Natural killer cell (primary cell): ENCODE data around the gene SLC5A12. TPM values are rescaled to one million over a fixed set of nuclear protein-coding genes. Genes with fewer than 3 reads are reported as not detected.

Source experiments
- ATAC-seq, 3 donors: fragments of 150-1000 bp in 2 of 3; fragments of 200-7000 bp in 1 of 3; cut with Tn5 transposase; 1 replicate in 1 of 3; 2 replicates in 2 of 3; pipeline ENCODE4 v1.10.0; 2021; ENCODE audit warnings: mild to moderate bottlenecking in 2 of 3, moderate library complexity in 2 of 3
- DNase-seq, 2 donors: peaks; one replicate each; pipeline versions ENCODE4 v3.0.0 to v3.0.0-alpha.2; 2013 to 2021; ENCODE audit warnings: mixed read lengths in 1 of 2
- H3K27ac ChIP-seq: one replicate; pipeline ENCODE4 v1.5.1; 2013; ENCODE audit warnings: mild to moderate bottlenecking, low read length
- H3K27me3 ChIP-seq: one replicate; pipeline ENCODE4 v1.6.1; 2013; ENCODE audit warnings: low read length; ENCODE audit not compliant: control insufficient read depth, insufficient read depth
- H3K36me3 ChIP-seq: one replicate; pipeline ENCODE4 v1.6.1; 2013; ENCODE audit warnings: low read length; ENCODE audit not compliant: control insufficient read depth, insufficient read depth
- H3K4me1 ChIP-seq: one replicate; pipeline ENCODE4 v1.6.1; 2013; ENCODE audit warnings: low read length; ENCODE audit not compliant: control insufficient read depth, insufficient read depth
- H3K4me3 ChIP-seq: one replicate; pipeline ENCODE4 v1.5.1; 2013; ENCODE audit warnings: low read length
- H3K9me3 ChIP-seq: one replicate; pipeline ENCODE4 v1.6.1; 2013; ENCODE audit warnings: low read length; ENCODE audit not compliant: control insufficient read depth, insufficient read depth
- H3K27ac Mint-ChIP-seq, 2 donors: one replicate each; pipeline ENCODE4 v1.8.0; 2022; ENCODE audit warnings: mild to moderate bottlenecking in 2 of 2, mixed read lengths in 2 of 2, moderate library complexity in 1 of 2
- H3K27me3 Mint-ChIP-seq, 2 donors: one replicate each; pipeline ENCODE4 v1.8.0; 2022; ENCODE audit warnings: low read depth in 2 of 2, mixed read lengths in 2 of 2
- H3K36me3 Mint-ChIP-seq: one replicate; pipeline ENCODE4 v1.8.0; 2022; ENCODE audit warnings: mixed read lengths
- H3K4me1 Mint-ChIP-seq, 2 donors: one replicate each; pipeline ENCODE4 v1.8.0; 2022; ENCODE audit warnings: mixed read lengths in 2 of 2
- H3K4me3 Mint-ChIP-seq: one replicate; pipeline ENCODE4 v1.8.0; 2022; ENCODE audit warnings: mild to moderate bottlenecking, moderate library complexity, mixed read lengths
- H3K9me3 Mint-ChIP-seq, 2 donors: one replicate each; pipeline ENCODE4 v1.8.0; 2022; ENCODE audit warnings: mixed read lengths in 2 of 2
- CTCF ChIP-seq: fragments of 200-600 bp; IDR thresholded peaks from one replicate; pipeline ENCODE4 v1.8.0; 2022; ENCODE audit warnings: antibody characterized with exemption
- WGBS: methylation state at CpG from one replicate; pipeline ENCODE4 v1.1.7; 2013; ENCODE audit warnings: missing lambda C conversion rate; ENCODE audit not compliant: insufficient coverage; 5-methylcytosine and 5-hydroxymethylcytosine counted together
- intact Hi-C: fragments of 100-400 bp; cut with micrococcal nuclease; formaldehyde crosslinking; loops from one replicate; pipeline ENCODE4 v1.14.2; 2022
- total RNA-seq, 4 donors: library from RNA; stranded (reverse); fragments of 120-200 nt in 1 of 4; gene quantifications; one replicate each; pipeline versions ENCODE4 v1.2.3 to v1.2.4, GENCODE V29; 2013 to 2022

Gene SLC5A12
- total RNA-seq, 3 donors from 2014 or later (not counting 1 experiment from before 2014, with no cell fraction given) = not detected

- ATAC-seq = no peak
- no peaks in the 10 kb centered on the region for H3K4me1 ChIP-seq
- no peak overlapping the region for H3K27ac Mint-ChIP-seq
- intact Hi-C loops = no loop called here
- no peaks in the 10 kb centered on the region for H3K27me3 ChIP-seq
- DNase-seq = no peak
- H3K4me3 ChIP-seq = no peak overlapping the region
- no peaks in the 10 kb centered on the region for H3K27me3 Mint-ChIP-seq
- no CpG with 5 or more reads among the region's 2 CpGs for WGBS
- TF ChIP-seq CTCF = no peak
- H3K27ac ChIP-seq = no peak overlapping the region
- no peaks in the 10 kb centered on the region for H3K4me1 Mint-ChIP-seq
- peaks cover 9 to 12% of the 10 kb centered on the region in 2 donors for H3K9me3 Mint-ChIP-seq
- H3K36me3 Mint-ChIP-seq = no peaks in the 10 kb centered on the region
- H3K36me3 ChIP-seq = no peaks in the 10 kb centered on the region
- H3K4me3 Mint-ChIP-seq = no peak overlapping the region
- no peaks in the 10 kb centered on the region for H3K9me3 ChIP-seq
Observed at GRCh38 chr11:26623076-26623659, 98.7 kb downstream of the SLC5A12 start.

GRCh38 chr11:26622181-26622580, 99.7 kb downstream of the SLC5A12 start:
- WGBS = 86% methylated on average over 2 of the region's 2 CpGs
- Histone ChIP-seq H3K9me3 (no peaks in the 10 kb centered on the region), H3K36me3 (no peaks in the 10 kb centered on the region), H3K27me3 (no peaks in the 10 kb centered on the region), H3K27ac (no peak overlapping the region), H3K4me1 (no peaks in the 10 kb centered on the region), H3K4me3 (no peak overlapping the region)
- no peaks in the 10 kb centered on the region for H3K36me3 Mint-ChIP-seq
- peaks cover 9 to 13% of the 10 kb centered on the region in 2 donors for H3K9me3 Mint-ChIP-seq
- intact Hi-C loops = no loop called here
- no peak for DNase-seq
- no peak for TF ChIP-seq CTCF
- no peak overlapping the region for H3K27ac Mint-ChIP-seq
- no peaks in the 10 kb centered on the region for H3K4me1 Mint-ChIP-seq
- no peaks in the 10 kb centered on the region for H3K27me3 Mint-ChIP-seq
- ATAC-seq = no peak
- no peak overlapping the region for H3K4me3 Mint-ChIP-seq

- ATAC-seq = no peak
- H3K4me1 Mint-ChIP-seq = no peaks in the 10 kb centered on the region
- no peaks in the 10 kb centered on the region for H3K36me3 ChIP-seq
Observed at GRCh38 chr11:26621132-26621531, 100.7 kb downstream of the SLC5A12 start.

More at GRCh38 chr11:26621132-26621531, 100.7 kb downstream of the SLC5A12 start:
- Mint-ChIP-seq H3K27ac (no peak overlapping the region), H3K36me3 (no peaks in the 10 kb centered on the region), H3K27me3 (no peaks in the 10 kb centered on the region), H3K4me3 (no peak overlapping the region), H3K9me3 (peaks cover 10 to 16% of the 10 kb centered on the region in 2 donors)
- Histone ChIP-seq H3K27me3 (no peaks in the 10 kb centered on the region), H3K27ac (no peak overlapping the region), H3K4me3 (no peak overlapping the region), H3K9me3 (no peaks in the 10 kb centered on the region), H3K4me1 (no peaks in the 10 kb centered on the region)
- intact Hi-C loops = no loop called here
- TF ChIP-seq CTCF = no peak
- DNase-seq = no peak
